ENCODE measurements around the gene ARHGAP15. TPM values are rescaled to one million over a fixed set of nuclear protein-coding genes. Genes with fewer than 3 reads are reported as not detected.

ARHGAP15 gene
- total RNA-seq, 4 donors from 2014 or later: 1.7 to 16.8 (median 3.7) TPM

DNA sequence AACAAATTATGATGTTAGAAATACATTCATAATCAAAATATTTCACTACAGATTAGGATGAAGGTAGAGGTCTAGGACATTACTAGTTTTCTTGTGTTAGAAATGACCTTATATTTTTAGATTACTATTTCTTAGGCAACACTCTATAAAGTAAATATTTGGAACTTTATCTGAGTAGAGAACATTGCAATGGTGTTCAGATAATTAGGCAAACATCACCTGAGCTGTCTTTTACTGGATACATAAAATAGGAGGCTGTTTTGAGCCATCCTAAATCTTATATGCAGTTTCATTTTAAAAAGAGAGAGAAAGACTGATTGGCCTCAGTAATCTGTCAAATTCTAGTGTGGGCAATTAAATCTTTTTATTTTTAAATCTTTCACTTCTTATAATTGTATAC lies 304.6 kb downstream of the ARHGAP15 start:
- DNase-seq: no peak
- H3K4me1 ChIP-seq: peaks cover 0 to 37% (median 0%) of the 10 kb centered on the region in 3 donors
- H3K9me3 ChIP-seq: no peaks in the 10 kb centered on the region
- peak overlapping the region in 1 of 4 donors; percentile 12 for H3K4me3 ChIP-seq
- H3K36me3 ChIP-seq: no peaks in the 10 kb centered on the region
- H3K27me3 ChIP-seq: no peaks in the 10 kb centered on the region
- TF ChIP-seq POLR2A (IDR thresholded peaks at IDR 0.05): no peak
- TF ChIP-seq, protein P1, sequence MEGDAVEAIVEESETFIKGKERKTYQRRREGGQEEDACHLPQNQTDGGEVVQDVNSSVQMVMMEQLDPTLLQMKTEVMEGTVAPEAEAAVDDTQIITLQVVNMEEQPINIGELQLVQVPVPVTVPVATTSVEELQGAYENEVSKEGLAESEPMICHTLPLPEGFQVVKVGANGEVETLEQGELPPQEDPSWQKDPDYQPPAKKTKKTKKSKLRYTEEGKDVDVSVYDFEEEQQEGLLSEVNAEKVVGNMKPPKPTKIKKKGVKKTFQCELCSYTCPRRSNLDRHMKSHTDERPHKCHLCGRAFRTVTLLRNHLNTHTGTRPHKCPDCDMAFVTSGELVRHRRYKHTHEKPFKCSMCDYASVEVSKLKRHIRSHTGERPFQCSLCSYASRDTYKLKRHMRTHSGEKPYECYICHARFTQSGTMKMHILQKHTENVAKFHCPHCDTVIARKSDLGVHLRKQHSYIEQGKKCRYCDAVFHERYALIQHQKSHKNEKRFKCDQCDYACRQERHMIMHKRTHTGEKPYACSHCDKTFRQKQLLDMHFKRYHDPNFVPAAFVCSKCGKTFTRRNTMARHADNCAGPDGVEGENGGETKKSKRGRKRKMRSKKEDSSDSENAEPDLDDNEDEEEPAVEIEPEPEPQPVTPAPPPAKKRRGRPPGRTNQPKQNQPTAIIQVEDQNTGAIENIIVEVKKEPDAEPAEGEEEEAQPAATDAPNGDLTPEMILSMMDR (IDR thresholded peaks at IDR 0.05): no peak
- H3K27ac ChIP-seq: peak overlapping the region in 2 of 4 donors; percentile 43 to 44
- intact Hi-C loops (cut with DNase I): no loop called here

DNA sequence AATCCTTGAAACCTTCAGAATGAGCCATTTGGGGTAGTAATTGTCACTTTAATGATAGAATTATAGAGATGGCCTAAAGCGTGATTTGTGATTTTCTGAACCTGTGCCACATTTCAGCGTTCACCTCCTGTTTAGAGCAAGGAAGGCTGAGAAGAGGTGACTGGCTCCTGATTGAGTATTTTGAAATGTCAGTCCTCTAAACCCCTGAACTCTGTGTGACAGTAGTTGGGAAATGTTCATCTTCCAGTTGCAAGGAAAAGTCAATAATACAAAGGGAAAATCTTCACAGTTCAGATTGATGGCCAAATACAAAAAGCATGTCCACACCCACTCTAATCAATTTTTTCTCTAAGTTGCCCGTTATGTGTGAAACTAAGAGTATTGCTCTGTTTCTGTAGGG lies 305.2 kb downstream of the ARHGAP15 start:
- 79 to 83% methylated on average over 3 of the region's 3 CpGs for WGBS, 2 donors
- Histone ChIP-seq H3K4me1 (peaks cover 0 to 31% (median 0%) of the 10 kb centered on the region in 3 donors), H3K4me3 (peak overlapping the region in 1 of 4 donors; percentile 12), H3K9me3 (no peaks in the 10 kb centered on the region), H3K27me3 (no peaks in the 10 kb centered on the region), H3K27ac (peak overlapping the region in 3 of 4 donors; percentile 11 to 44 (median 43)), H3K36me3 (no peaks in the 10 kb centered on the region)
- DNase-seq: no peak
- intact Hi-C loops (cut with DNase I): no loop called here
- TF ChIP-seq, protein P1 (IDR thresholded peaks at IDR 0.05): no peak
- no peak for TF ChIP-seq POLR2A (IDR thresholded peaks at IDR 0.05)

DNA sequence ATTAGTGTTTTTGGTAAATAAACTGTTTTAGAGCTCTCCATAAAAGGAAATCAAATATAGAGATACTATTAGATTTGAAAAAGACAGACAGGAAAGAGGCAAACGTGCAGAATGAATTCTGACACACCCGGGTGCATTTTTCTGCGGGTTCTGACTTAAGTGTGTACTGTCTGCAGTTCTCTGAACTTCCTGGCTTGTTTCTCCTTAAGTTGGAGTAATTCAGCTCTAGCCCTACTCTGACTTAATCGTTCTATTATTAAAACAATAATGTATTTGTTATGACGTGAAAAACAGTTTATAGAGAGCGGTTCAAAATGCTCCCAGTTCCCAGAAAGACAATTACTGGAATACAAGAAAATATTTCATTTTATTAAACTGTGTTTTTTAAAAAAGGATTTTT lies 305.9 kb downstream of the ARHGAP15 start:
- intact Hi-C loops (cut with DNase I): no loop called here
- H3K4me1 ChIP-seq: peaks cover 0 to 24% (median 0%) of the 10 kb centered on the region in 3 donors

DNA sequence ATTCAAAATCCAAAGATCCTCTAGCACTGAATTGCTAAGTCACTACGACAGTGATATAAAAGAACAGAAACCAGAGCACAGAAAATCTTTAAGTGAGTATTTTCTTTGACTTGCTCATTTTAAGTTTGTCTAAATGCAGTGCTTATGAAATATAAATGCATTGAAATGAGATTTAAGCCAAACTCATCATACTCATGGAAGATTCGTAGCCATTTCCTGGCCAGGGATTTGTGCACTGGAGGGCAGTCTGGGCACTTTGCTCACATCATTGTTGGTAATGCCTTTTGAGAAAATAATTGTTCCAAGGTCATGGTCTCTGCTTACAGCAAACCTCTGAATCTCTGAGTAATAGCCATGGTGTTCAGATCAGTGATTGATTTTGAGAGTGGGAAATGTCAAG lies 307.7 kb downstream of the ARHGAP15 start:
- Histone ChIP-seq H3K36me3 (no peaks in the 10 kb centered on the region), H3K27me3 (no peaks in the 10 kb centered on the region), H3K4me1 (peaks cover 0 to 15% (median 0%) of the 10 kb centered on the region in 3 donors), H3K27ac (peak overlapping the region in 2 of 4 donors; percentile 43 to 49), H3K4me3 (no peak overlapping the region), H3K9me3 (no peaks in the 10 kb centered on the region)
- 52 to 70% methylated on average over 2 of the region's 2 CpGs for WGBS, 2 donors
- intact Hi-C loops (cut with DNase I): no loop called here
- DNase-seq: no peak
- TF ChIP-seq, protein P1 (IDR thresholded peaks at IDR 0.05): no peak
- TF ChIP-seq POLR2A (IDR thresholded peaks at IDR 0.05): no peak

More for the DNA sequence above, 305.9 kb downstream of the ARHGAP15 start:
- H3K27me3 ChIP-seq: no peaks in the 10 kb centered on the region
- H3K27ac ChIP-seq: peak overlapping the region in 2 of 4 donors; percentile 13 to 43
- no peaks in the 10 kb centered on the region for H3K9me3 ChIP-seq
- peak overlapping the region in 2 of 4 donors; percentile 11 to 21 for H3K4me3 ChIP-seq
- TF ChIP-seq, protein P1 (IDR thresholded peaks at IDR 0.05): no peak
- TF ChIP-seq POLR2A (IDR thresholded peaks at IDR 0.05): no peak
- H3K36me3 ChIP-seq: no peaks in the 10 kb centered on the region
- DNase-seq: no peak
- WGBS, 2 donors: 37 to 50% methylated on average over 6 of the region's 6 CpGs

DNA sequence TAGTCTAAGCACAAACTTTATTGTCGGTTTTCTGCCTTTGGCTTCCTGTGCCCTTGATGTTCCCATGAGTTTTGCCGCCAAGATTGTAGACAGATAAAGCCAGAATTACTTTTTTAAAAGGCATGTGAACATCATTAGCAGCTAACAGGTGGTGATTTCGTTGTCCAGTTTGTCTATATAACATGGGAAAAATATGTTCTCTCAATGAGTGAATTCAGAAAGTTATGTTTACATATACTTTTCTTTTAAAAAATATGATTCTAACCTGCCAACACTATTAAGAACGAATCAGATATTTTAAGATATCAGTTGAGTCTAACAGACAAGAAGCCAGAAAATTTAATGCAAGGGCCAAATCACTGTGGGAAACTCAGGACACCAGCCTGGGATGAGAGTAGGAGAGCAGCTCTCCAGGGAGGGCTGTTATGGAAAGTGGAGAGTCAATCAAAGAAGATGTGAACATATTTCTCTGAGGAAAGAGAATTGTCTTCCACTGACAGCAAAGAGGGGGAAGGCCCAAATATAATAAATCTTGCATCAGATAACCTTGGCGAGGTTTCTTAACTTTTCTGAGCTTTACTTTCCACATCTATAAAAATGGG lies 311.3 kb downstream of the ARHGAP15 start:
- Histone ChIP-seq H3K27me3 (no peaks in the 10 kb centered on the region), H3K36me3 (no peaks in the 10 kb centered on the region), H3K4me1 (no peaks in the 10 kb centered on the region), H3K27ac (peak overlapping the region in 2 of 4 donors; percentile 30 to 49), H3K4me3 (no peak overlapping the region), H3K9me3 (no peaks in the 10 kb centered on the region)
- intact Hi-C loops (cut with DNase I): no loop called here
- WGBS, 2 donors: 74 to 82% methylated on average over 5 of the region's 5 CpGs
- TF ChIP-seq, protein P1 (IDR thresholded peaks at IDR 0.05): no peak
- TF ChIP-seq POLR2A (IDR thresholded peaks at IDR 0.05): no peak
- no peak for DNase-seq

Data from esophagus squamous epithelium (tissue), 5 donors.